HG02763 (cell line): ENCODE measurements around the gene RBFOX2.
"Not testable (repeated sequence)": the region's sequence is repeated elsewhere in the genome, so short reads cannot be mapped to it uniquely, and the experiment has no call there.

Source experiments
- ATAC-seq: cut with Tn5 transposase; IDR thresholded peaks from one replicate; pipeline ENCODE4 v1.9.1; 2021; ENCODE audit warnings: mild to moderate bottlenecking, moderate library complexity; ENCODE audit not compliant: unreplicated experiment

The RBFOX2 gene

GRCh38 chr22:35721960-35722359, 306.7 kb downstream of the RBFOX2 start:
- no peak for ATAC-seq

- no peak for ATAC-seq
These were observed 309.3 kb downstream of the RBFOX2 start for GRCh38 chr22:35719212-35719875.

GRCh38 chr22:35717572-35717971, 311.1 kb downstream of the RBFOX2 start, which contains the start of gene APOL5:
Gene APOL5, plus strand, starts transcription at chr22:35717872. Its CDS starts 0 bp downstream, at chr22:35717872.
- ATAC-seq: no peak

GRCh38 chr22:35712672-35713071, 316.0 kb downstream of the RBFOX2 start:
- no peak for ATAC-seq

GRCh38 chr22:35711336-35711735, 317.3 kb downstream of the RBFOX2 start:
- no peak for ATAC-seq

GRCh38 chr22:35708917-35709316, 319.7 kb downstream of the RBFOX2 start:
- no peak for ATAC-seq

GRCh38 chr22:35708453-35708852, 320.2 kb downstream of the RBFOX2 start:
- no peak for ATAC-seq

GRCh38 chr22:35705141-35705540, 323.5 kb downstream of the RBFOX2 start:
- no peak for ATAC-seq

GRCh38 chr22:35703861-35704584, 324.6 kb downstream of the RBFOX2 start:
- ATAC-seq: no peak

- not testable (repeated sequence) for ATAC-seq
These were observed 328.8 kb downstream of the RBFOX2 start for GRCh38 chr22:35699852-35700251.

- no peak for ATAC-seq
These were observed 331.5 kb downstream of the RBFOX2 start for GRCh38 chr22:35697142-35697541.

GRCh38 chr22:35695202-35695601, 333.4 kb downstream of the RBFOX2 start:
- no peak for ATAC-seq

- no peak for ATAC-seq
These were observed 338.6 kb downstream of the RBFOX2 start for GRCh38 chr22:35690001-35690400.

GRCh38 chr22:35688913-35689675, 339.5 kb downstream of the RBFOX2 start:
- ATAC-seq: no peak
